Measurements from ENCODE around the gene EVA1A.
"Not testable (repeated sequence)": the region's sequence is repeated elsewhere in the genome, so short reads cannot be mapped to it uniquely, and the experiment has no call there.

Gene EVA1A

GRCh38 chr2:75482398-75482797 is 78.3 kb downstream of the EVA1A start:
- no peak for DNase-seq (ENCODE audit: low spot score)

GRCh38 chr2:75480971-75481836 is 79.5 kb downstream of the EVA1A start:
- DNase-seq (ENCODE audit: low spot score), result no peak

DNA sequence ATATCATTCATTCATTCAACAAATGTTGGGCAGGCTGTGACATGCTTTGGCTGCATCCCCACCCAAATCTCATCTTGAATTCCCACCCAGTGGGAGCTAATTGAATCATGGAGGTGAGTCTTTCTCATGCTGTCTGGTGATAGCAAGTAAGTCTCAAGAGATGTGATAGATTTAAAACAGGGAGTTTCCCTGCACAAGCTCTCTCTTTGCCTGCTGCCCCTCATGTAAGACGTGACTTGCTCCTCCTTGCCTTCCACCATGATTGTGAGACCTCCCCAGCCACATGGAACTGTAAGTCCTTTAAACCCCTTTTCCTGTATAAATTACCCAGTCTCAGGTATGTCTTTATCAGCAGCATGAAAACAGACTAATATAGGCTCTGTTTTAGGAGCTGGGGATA is 83.0 kb downstream of the EVA1A start:
- not testable (repeated sequence) for DNase-seq (ENCODE audit: low spot score)

DNA sequence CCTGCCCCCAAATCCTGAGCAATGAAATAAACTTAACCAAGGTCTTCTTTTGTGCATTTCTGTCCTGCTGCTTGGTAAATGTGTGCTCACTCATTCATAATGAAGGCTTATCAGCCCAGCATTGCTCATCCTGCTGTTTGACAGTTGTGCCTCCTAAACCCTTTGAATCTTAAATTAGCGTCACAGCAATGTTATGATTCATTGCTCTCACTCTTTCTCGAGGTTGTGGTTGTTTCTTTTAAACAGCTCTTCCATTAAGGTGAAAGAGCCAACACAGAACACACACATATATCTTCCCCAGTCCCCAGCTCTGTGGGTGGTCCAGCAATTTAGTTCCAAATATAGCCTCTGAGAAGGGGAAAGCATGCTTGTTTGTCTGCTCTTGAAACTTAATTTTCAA is 84.0 kb downstream of the EVA1A start:
- peak; percentile 18 for DNase-seq (ENCODE audit: low spot score)

DNA sequence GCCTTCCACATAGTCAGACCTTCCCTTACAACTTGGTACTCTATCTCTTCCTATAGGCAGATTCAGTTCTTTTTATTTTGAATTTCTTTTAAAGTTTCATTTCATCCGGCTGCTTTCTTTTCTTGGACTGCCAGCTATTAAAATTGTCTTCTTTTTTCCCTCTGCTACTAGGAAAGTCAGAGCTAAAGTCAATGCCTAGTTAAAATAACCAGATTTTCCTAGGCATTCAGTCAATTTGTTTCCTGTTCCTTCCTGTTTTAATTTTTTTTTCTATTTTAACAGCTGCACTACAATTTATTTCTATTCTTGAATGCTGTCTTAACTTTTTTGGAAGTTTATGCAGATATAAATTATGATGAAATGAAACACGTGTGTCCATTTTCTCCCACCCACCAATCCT is 84.8 kb downstream of the EVA1A start:
- DNase-seq (ENCODE audit: low spot score), result no peak

- DNase-seq (ENCODE audit: low spot score), result no peak
Measured at GRCh38 chr2:75475049-75475448, 85.7 kb downstream of the EVA1A start.

- DNase-seq (ENCODE audit: low spot score), result no peak
Measured at GRCh38 chr2:75474115-75474514, 86.6 kb downstream of the EVA1A start.

- DNase-seq (ENCODE audit: low spot score), result peak; percentile 19
Measured at GRCh38 chr2:75466708-75467311, 93.9 kb downstream of the EVA1A start.

DNA sequence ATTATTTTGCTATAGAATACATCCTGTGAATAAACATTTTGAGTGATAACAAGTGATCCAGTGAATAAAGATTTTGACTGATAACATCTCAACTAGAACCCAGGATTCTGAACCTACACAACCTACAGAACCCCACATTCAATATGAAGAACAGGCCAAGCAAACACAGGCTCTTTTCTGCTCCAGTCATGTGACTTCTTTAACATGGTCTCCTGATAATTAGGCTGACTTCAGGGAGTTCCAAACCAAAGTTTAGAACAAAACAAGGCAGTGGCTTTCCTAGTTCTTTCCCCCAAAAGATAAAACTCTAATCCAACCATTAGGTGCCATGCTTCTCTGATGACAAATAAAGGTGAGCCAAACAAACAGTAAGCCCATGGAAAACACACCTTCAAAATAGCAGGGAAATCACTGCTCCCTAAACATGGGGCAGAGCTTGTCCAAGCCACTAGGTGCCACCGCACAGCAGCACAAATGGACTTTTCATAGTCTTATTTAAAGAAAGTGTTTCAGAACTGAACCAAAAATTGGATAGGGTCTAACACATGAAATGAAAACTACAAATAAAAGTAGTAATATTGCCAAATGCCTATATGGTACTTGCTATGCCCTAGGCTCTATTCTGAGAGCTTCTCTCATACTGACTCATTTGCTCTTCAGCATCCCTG is 95.3 kb downstream of the EVA1A start:
- peak; percentile 40 for DNase-seq (ENCODE audit: low spot score)

- DNase-seq (ENCODE audit: low spot score), result peak; percentile 46
Measured at GRCh38 chr2:75464348-75464946, 96.3 kb downstream of the EVA1A start.

DNA sequence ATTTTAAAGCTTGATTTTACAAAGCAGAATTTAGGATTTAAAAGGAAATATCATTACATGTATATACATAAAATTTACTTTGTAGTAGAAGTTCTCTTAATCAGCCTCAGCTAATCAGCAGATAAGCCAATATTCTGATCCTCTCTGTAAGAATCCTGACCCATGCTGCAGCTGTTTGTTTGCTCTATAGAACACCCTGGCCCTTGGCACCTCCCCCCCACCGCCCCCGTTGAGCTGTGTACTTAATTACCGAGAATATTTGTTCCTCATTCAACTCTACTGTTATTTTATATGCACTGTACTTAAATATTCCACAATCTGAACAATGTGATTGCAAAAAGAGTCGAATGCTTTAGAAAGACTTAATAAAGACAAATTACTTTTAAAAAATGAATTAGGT is 98.0 kb downstream of the EVA1A start:
- DNase-seq (ENCODE audit: low spot score), result no peak

DNA sequence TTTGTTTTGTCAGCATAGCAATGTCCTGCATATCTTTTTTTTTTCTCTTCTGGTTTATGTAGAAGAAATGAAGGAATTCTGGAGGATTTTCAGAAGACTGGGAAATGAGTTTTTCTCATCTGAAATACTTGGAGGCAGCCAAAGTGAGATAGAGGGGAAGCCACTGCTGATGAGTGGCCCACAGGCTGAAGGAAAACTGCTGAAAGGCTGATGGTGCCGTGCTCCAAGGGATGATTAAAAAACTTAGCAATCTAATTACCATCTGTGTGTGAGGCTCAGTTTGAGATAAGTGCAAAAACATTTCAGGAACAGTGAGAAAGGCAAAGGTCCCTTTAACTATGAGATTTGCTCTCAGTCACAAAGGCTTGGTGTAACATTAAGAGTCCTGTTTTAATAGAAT is 98.5 kb downstream of the EVA1A start:
- DNase-seq (ENCODE audit: low spot score), result no peak

GRCh38 chr2:75460630-75461029 is 100.1 kb downstream of the EVA1A start:
- no peak for DNase-seq (ENCODE audit: low spot score)

- no peak for DNase-seq (ENCODE audit: low spot score)
Measured at GRCh38 chr2:75459565-75460310, 101.0 kb downstream of the EVA1A start.

- DNase-seq (ENCODE audit: low spot score), result no peak
Measured at GRCh38 chr2:75458201-75458600, 102.5 kb downstream of the EVA1A start.

GRCh38 chr2:75456825-75457224 is 103.9 kb downstream of the EVA1A start:
- no peak for DNase-seq (ENCODE audit: low spot score)

DNA sequence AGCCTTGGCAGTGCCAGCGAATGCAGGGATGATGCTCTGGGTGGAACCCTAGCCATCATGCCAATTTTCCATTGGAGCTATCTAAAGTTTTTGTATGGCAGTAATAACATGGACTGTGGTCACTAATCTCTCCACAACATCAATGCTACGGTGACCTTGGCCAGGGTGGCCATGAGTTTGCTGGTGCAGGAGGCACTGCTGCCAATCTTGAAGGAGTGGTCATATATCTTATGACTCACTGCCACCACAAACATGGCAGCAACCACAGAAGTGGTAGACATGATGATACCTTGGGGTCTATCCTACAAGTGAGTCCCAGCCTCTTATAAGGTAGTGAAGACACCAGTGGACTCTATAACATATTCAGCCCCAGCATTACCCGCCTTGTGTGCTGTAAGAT is 104.6 kb downstream of the EVA1A start:
- DNase-seq (ENCODE audit: low spot score), result no peak

- DNase-seq (ENCODE audit: low spot score), result no peak
Measured at GRCh38 chr2:75454241-75454620, 106.5 kb downstream of the EVA1A start.

DNA sequence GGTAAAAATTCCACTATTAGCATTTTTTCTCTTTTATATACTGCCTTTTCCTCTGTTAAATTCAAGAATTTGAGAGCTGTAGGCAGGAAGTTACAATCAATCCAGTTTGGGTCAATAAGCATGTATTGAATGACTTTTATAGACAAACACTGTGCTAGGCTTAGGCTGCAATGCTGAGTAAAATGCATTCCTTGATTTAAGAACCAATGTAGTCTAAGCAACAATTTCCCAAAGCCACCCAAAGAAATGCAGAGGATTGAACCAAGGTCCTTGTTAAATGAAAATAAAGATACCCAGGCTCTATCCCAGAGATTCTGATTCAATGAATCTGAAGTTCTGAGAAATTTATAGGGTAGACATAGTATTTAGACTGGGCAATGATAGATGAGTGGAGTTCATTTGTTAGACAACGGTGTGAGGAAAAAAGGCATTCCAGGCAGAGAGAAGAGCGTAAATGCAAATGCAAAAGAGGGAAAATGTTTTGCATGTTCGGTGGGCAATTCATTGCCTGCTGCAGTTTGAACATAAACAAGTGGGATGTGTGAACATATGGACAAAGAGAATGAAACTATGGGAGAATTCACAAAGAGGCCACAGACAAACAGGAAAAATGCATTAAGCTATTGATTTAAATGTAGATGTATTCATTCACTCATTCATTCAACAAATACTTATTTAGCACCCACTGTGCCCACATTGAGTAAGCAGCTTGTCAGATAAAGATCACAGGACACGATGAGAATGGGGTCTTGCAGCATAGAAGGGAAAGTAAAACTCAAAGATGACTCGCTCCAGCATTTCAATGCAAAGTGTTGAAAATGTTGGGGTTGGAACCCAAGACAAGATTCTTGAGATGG is 107.1 kb downstream of the EVA1A start:
- no peak for DNase-seq (ENCODE audit: low spot score)

GRCh38 chr2:75450068-75450467 is 110.7 kb downstream of the EVA1A start:
- no peak for DNase-seq (ENCODE audit: low spot score)

- DNase-seq (ENCODE audit: low spot score), result no peak
Measured at GRCh38 chr2:75447176-75447575, 113.6 kb downstream of the EVA1A start.
